HG03280 (cell line): ENCODE results near the gene RP9.
A peak's percentile ranks its signal among the peaks of the same experiment; 100 is the strongest.

Experiments
- ATAC-seq: cut with Tn5 transposase; IDR thresholded peaks from one replicate; pipeline ENCODE4 v1.9.1; 2021; ENCODE audit warnings: mild to moderate bottlenecking, moderate library complexity; ENCODE audit not compliant: unreplicated experiment

RP9 gene

GRCh38 chr7:33109005-33109757 lies at the start of gene RP9:
TSS of gene RP9 (minus strand) at chr7:33109404. CDS start at chr7:33109372, 32 bp downstream.
- ATAC-seq: peak; percentile 89

- no peak for ATAC-seq
Measured at GRCh38 chr7:33157781-33158180, 48.6 kb upstream of the RP9 start.

- no peak for ATAC-seq
Measured at GRCh38 chr7:33157311-33157710, 48.1 kb upstream of the RP9 start.

GRCh38 chr7:33156441-33156840 lies 47.2 kb upstream of the RP9 start:
- ATAC-seq: no peak

- ATAC-seq: no peak
Measured at GRCh38 chr7:33155811-33156210, 46.6 kb upstream of the RP9 start.

- ATAC-seq: no peak
Measured at GRCh38 chr7:33152087-33152486, 42.9 kb upstream of the RP9 start.

- ATAC-seq: no peak
Measured at GRCh38 chr7:33145156-33145555, 36.0 kb upstream of the RP9 start.

- ATAC-seq: no peak
Measured at GRCh38 chr7:33143996-33144718, 35.0 kb upstream of the RP9 start.

- no peak for ATAC-seq
Measured at GRCh38 chr7:33142585-33142984, 33.4 kb upstream of the RP9 start.

GRCh38 chr7:33137103-33137502 lies 27.9 kb upstream of the RP9 start:
- ATAC-seq: no peak

- ATAC-seq: no peak
Measured at GRCh38 chr7:33130184-33130583, 21.0 kb upstream of the RP9 start.

- no peak for ATAC-seq
Measured at GRCh38 chr7:33129806-33130153, 20.6 kb upstream of the RP9 start.

GRCh38 chr7:33128990-33129805 lies 20.0 kb upstream of the RP9 start, which contains the start of gene BBS9:
TSS of gene BBS9 (plus strand) at chr7:33129564. CDS start at chr7:33146253, 16,689 bp downstream.
- ATAC-seq: peak; percentile 99

GRCh38 chr7:33128631-33128989 lies 19.4 kb upstream of the RP9 start:
- no peak for ATAC-seq

- no peak for ATAC-seq
Measured at GRCh38 chr7:33127085-33127484, 17.9 kb upstream of the RP9 start.

- ATAC-seq: no peak
Measured at GRCh38 chr7:33118383-33118782, 9.2 kb upstream of the RP9 start.

GRCh38 chr7:33114976-33115375 lies 5.8 kb upstream of the RP9 start:
- no peak for ATAC-seq

- no peak for ATAC-seq
Measured at GRCh38 chr7:33111614-33112013, 2.4 kb upstream of the RP9 start.

GRCh38 chr7:33109758-33110238 lies 594 bp upstream of the RP9 start:
- no peak for ATAC-seq

GRCh38 chr7:33108554-33109004 lies 625 bp downstream of the RP9 start:
- ATAC-seq: no peak
